HK-2 (cell line): Measurements from ENCODE around the gene DFFA.
A peak's percentile ranks its signal among the peaks of the same experiment; 100 is the strongest.
"Not testable (repeated sequence)": the region's sequence is repeated elsewhere in the genome, so short reads cannot be mapped to it uniquely, and the experiment has no call there.

Experiments used
- DNase-seq: peaks from one replicate; pipeline ENCODE4 v3.0.0-alpha.2; 2018; ENCODE audit not compliant: unreplicated experiment

The DFFA gene

GRCh38 chr1:10506046-10506676 lies 33.8 kb upstream of the DFFA start:
- DNase-seq = not testable (repeated sequence)

- DNase-seq = no peak
These were observed 31.9 kb upstream of the DFFA start for GRCh38 chr1:10504249-10504648.

GRCh38 chr1:10502206-10502605 lies 29.9 kb upstream of the DFFA start:
- DNase-seq = no peak

GRCh38 chr1:10498231-10498630 lies 25.9 kb upstream of the DFFA start:
- no peak for DNase-seq

- DNase-seq = no peak
These were observed 24.8 kb upstream of the DFFA start for GRCh38 chr1:10497109-10497508.

- no peak for DNase-seq
These were observed 23.6 kb upstream of the DFFA start for GRCh38 chr1:10495952-10496351.

- no peak for DNase-seq
These were observed 23.1 kb upstream of the DFFA start for GRCh38 chr1:10495475-10495817.

- peak; percentile 73 for DNase-seq
These were observed 22.6 kb upstream of the DFFA start for GRCh38 chr1:10494754-10495474.

- no peak for DNase-seq
These were observed 22.1 kb upstream of the DFFA start for GRCh38 chr1:10494418-10494753.

GRCh38 chr1:10490286-10490970 lies 18.1 kb upstream of the DFFA start:
- DNase-seq = no peak

- DNase-seq = no peak
These were observed 17.1 kb upstream of the DFFA start for GRCh38 chr1:10489291-10490055.

GRCh38 chr1:10484521-10484920 lies 12.2 kb upstream of the DFFA start:
- no peak for DNase-seq

- no peak for DNase-seq
These were observed 8.3 kb upstream of the DFFA start for GRCh38 chr1:10480614-10481013.

GRCh38 chr1:10479296-10479695 lies 7.0 kb upstream of the DFFA start:
- no peak for DNase-seq

- no peak for DNase-seq
These were observed 3.2 kb upstream of the DFFA start for GRCh38 chr1:10475510-10475909.

GRCh38 chr1:10474613-10475507 lies 2.5 kb upstream of the DFFA start, which contains the start of gene PEX14:
TSS of gene PEX14 (plus strand) at chr1:10474950. CDS start at chr1:10474967, 17 bp downstream.
- DNase-seq = peak; percentile 88

GRCh38 chr1:10474309-10474612 lies 1.9 kb upstream of the DFFA start:
- DNase-seq = not testable (repeated sequence)

- no peak for DNase-seq
These were observed 926 bp upstream of the DFFA start for GRCh38 chr1:10473145-10473765.

GRCh38 chr1:10471411-10472219 lies 714 bp downstream of the DFFA start:
- no peak for DNase-seq

GRCh38 chr1:10470043-10470442 lies 2.3 kb downstream of the DFFA start:
- no peak for DNase-seq
